Effector CD4-positive, alpha-beta T cell (primary cell): Measurements from ENCODE around the gene AJUBA.
"Not testable (repeated sequence)": the region's sequence is repeated elsewhere in the genome, so short reads cannot be mapped to it uniquely, and the experiment has no call there.

Experiments used
- DNase-seq: peaks from one replicate; pipeline ENCODE4 v3.0.0-alpha.2; 2020

The AJUBA gene

DNA sequence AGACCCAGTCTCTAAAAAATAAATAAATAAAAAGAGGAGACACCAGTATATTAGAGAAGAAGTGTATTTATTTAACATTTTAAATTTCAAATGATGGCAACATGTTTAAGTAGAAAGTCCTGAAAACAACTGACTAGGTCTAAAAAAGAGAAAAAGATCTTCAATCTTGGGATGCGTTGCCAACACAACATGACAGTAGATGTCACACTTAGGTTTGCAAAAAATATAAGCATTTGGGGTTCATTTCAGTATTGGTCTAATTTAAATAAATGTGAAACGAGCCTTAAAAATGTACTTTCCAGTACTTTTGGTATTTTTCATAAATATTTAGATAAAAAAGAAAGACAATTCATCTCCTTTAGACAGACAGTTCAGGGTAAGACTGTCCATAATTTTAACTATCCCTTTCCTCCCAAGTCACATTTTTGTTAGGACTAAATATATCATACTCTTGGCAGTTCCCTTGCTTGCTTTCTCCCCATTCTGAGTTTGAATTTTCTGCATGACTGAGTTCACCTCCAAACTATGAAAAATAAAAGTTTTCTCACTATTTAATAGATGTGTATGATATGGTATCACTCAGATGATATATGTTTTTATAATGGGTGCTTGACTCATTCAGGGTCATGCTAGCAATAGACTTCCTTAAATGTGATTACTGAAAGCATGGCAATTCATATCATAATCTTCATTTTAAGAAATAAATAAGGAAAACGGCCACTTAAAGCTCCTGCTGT lies 23.3 kb upstream of the AJUBA start:
- no peak for DNase-seq

DNA sequence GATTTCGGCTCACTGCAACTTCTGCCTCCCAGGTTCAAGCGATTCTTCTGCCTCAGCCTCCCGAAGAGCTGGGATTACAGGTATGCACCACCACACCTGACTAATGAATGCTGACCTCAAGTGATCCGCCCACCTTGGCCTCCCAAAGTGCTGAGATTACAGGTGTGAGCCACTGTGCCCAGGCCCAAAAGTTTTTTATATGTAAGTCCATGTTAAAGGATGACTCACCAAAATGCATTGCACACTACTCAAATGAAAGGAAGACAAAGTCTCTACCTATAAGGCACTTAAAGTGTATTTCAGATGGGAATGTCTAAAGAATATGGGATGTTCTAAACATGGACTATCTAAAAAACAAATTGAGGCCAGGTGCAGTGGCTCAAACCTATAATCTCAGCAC lies 21.9 kb upstream of the AJUBA start:
- DNase-seq: not testable (repeated sequence)

DNA sequence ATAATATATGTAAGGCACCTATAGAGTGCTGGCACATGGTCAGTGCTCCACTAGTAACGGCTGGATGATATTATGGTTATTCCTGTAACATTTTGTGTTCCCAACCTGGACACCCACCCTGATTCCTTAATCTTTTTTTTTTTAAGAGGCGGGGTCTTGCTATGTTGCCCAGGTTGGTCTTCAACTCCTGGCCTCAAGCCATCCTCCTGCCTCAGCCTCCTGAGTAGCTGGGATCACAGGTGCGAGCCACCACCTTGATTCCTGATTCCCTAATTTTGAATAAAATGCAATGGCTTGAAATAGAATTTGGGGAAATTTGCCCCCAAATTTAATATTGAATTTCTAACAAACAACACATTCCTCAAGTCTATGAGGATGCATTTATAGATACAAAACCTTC lies 20.2 kb upstream of the AJUBA start:
- no peak for DNase-seq

DNA sequence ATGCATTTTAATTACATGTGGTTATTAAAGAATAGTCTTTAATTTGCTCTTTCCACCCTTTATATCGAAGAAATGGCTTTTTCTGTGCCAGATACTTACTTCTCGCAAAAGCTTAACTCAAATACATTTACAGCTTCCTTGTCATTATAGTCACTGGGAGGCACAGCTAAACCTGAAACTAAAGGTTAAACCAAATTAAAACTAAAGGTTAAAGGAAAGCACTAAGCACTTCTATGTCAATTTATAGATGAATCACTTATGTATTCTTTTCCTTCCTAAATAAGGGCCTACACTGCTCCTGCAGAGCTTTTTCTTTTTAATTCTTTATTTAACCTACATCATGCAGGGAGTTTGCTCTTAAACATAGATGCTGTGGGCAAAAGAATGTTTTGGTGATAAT lies 18.5 kb upstream of the AJUBA start:
- no peak for DNase-seq

GRCh38 chr14:22998329-22999012 lies 16.1 kb upstream of the AJUBA start:
- no peak for DNase-seq

- no peak for DNase-seq
These were observed 15.4 kb upstream of the AJUBA start for GRCh38 chr14:22997676-22998323.

DNA sequence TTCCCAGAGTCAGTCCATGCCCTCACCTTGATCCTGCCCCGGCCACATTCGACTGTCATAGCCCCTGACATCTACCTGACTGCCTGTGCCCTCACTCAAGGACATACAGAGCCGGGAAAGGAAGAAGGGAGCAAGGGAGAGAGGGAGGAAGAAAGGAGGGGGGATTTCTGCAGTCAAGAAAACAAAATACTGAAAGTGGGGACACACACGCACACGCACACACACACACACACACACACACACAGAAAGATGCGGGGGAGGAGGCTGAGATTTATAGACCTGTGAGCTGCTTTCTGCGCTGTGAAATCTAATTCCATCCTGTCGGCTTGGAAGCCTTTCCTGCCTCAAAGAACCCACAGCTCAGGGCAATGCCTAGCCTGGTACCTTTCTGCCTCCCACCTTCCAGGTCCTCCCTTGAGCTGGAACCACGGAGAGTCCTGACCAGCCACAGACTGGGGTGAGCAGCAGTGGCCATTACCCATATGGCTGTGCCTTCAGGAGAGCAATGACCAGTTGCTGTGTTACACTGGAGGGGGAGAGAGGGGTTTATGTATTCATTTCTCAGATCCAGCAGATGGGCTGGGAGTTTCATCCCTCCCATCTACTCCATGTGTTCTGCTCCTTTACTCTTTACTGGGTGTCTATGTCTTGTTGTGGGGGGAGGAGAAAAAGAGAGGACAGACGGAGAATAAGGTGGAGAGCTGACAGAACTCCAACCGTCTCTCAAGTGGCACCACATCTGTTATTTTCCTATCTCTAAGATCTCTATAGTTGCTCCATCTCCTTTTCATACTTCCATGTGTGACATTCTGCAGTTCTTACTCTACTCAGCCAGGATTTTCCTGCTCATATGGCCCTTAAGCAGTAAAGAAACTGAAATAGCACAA lies 14.7 kb upstream of the AJUBA start:
- DNase-seq: no peak

DNA sequence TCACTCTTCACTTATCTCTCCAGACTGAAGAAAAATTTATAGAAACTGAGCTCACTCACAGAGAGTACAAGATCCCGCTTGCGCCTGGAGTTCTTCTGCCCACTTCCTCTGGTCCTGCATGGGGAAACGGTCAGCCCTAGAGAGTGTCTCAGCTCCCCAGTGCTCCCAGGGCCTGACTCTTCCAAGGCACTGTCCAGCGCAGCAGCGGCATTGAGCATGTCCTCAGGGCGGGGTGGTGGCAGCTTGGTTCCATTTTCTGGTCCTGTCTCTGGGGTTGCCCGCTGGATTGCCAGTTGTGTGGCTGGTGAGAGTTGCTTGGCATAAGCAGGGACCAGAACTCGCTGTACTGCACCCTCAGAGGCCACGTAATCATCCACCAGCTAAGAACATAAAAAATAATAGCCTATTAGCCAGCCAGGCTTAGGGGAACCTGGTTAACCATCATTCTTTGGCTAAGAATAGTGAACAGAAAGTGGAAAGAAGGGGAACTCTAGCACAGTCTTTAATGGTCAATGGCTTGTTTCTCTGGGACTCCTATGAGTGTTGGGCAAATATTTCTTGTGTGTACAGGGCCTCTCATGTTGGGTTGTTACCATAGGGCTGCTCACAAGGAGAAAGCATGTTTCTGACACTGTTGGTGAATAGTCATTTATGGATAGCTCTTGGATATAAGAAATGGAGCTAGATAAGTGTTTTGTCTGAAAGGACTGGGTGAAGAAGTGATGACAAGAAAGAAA lies 13.7 kb upstream of the AJUBA start:
- no peak for DNase-seq

GRCh38 chr14:22994762-22995275 lies 12.5 kb upstream of the AJUBA start:
- DNase-seq: no peak

- DNase-seq: no peak
These were observed 11.2 kb upstream of the AJUBA start for GRCh38 chr14:22993517-22993916.

DNA sequence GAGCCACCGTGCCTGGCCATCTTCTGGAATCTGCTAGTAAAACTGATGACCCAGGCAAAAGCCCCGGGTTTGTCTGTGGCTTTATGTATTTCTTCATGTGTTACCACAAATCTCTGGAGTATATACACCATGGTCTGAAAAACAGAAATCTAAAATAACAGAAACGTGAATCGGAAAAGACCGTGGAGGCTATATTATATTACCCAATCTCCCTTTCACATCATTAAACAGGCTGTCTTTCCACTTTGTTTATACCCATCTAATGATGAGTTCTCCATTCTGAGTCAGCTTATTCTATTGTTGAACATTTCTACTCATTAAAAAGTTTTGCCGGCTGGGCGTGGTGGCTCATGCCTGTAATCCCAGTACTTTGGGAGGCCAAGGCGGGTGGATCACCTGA lies 9.5 kb upstream of the AJUBA start:
- DNase-seq: no peak

DNA sequence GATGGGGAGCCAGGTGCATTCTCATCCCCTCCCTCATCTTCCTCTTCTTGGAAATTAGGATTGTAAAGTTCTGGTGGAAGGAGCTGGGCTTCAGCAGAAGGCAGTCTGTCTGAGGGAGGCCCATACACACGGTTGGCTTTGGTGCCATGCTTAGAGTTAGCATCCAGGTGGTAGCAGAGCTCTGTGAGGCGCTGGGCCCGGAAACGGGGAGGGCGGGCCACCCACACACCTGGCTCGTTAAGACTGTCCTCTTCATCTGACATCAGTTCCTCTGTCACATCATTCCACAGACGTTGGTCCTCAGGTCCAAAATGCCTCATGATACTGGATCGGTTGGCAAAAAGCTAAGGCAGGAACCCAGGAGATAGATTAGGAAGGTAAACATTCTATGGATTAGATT lies 4.9 kb upstream of the AJUBA start:
- DNase-seq: no peak

- peak; percentile 88 for DNase-seq
These were observed 4.2 kb upstream of the AJUBA start for GRCh38 chr14:22986508-22987054.

GRCh38 chr14:22985894-22986507 lies 3.6 kb upstream of the AJUBA start:
- no peak for DNase-seq

DNA sequence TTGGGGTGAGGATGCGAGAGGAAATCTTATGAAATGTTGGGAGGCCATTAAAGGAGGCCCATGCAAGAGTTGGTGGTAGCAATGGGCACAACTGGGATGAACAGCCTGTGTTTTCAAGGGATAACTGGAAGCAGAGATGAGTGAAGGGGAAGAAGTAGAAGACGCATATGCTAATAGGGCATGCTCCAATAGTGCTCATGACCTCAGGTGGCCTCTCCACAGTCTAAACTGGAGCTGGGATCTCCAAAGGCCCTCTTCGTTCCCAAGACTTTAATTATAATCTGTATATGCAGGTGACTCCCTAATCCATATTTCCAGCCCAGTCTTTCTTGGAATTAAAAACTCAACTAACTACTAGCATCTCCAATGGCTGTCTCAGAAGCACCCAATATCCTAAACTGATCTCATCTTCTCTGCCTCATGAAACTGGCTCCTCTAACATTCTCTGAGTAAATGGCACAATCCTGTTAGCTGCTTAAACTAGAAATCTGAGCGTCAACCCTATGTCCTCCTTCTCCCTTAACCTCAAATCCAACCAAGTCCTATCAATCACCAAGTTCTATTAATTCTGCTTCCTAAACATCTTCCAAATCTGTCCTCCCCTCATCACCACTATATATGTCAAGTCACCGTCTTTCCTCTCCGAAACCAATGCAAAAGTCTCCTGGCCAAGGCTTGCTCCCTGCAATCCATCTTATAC lies 2.8 kb upstream of the AJUBA start:
- no peak for DNase-seq

DNA sequence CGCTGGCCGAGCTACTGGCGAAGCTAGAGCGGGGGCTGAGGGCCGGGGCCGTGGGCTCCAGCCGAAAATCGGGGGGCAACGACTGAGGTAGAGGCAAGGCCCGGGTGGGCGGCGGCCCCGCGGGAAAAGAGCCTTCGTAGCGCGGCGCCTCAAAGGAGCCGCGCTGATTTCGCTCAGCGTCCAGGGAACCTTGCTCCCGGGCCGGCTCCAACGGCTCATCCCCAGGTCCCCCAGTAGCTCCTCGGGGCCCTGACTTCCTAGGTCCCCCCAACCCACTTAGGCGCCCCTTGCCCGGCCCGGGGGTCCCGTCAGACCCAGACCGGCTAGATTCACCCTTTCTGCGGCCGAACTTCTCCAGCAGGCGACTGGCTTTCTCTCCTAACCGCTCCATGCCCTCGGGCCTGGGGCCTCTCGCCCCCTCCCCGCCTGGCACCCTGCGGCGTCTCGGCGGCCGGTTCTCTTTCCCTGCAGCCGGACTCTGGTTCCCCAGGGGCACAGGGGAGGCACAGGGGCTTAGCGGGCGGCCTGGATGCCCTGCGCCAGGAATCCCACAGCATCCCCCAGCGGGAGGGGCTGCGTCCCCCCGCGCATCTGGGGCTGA lies 375 bp downstream of the AJUBA start:
- DNase-seq: no peak

- no peak for DNase-seq
These were observed 1.1 kb downstream of the AJUBA start for GRCh38 chr14:22981090-22981875.

GRCh38 chr14:22980672-22981089 lies 1.7 kb downstream of the AJUBA start:
- no peak for DNase-seq

DNA sequence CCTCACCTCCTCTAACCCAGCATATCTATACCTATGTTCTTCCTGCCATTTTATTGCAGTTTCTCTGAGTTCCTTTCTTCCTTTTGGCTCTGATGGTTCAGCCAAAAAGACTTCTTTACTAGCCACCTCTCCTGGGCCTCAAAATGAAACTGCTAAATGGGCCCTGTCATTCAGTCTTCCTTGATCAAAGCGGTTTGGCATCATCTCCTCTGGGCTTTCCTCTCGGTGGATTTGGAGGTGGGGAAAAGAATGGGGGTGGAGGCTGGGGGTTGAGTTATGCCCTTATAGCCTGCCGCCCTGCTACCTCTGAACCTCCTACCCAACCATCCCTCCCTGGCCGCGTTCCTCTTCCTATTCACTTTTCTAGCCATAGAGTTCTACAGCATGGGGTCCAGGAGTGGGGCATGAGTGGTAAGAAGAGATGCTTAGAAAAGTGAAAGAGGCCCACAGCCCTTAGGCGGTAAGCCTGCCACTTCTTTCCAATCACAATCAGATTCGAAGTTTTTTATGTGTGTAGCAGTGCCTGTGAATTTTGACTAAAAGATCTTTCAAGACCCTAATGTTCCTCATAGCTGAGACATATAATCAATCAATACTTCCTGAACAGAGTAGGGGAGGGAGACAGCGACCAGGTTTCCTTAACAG lies 2.5 kb downstream of the AJUBA start:
- no peak for DNase-seq
